ENCODE results near the gene DCUN1D2. TPM values are rescaled to one million over a fixed set of nuclear protein-coding genes. Genes with fewer than 3 reads are reported as not detected.

The DCUN1D2 gene
- total and polyA plus RNA-seq, 5 donors from 2014 or later = 6.8 to 23.0 (median 9.3) TPM

- Histone ChIP-seq H3K9me3 (ENCODE audit: control insufficient read depth in 2 of 2, low read length in 2 of 2) (no peaks in the 10 kb centered on the region), H3K4me3 (ENCODE audit: low read depth, low read length) (no peak overlapping the region), H3K36me3 (ENCODE audit: control insufficient read depth, insufficient read depth, low read length) (no peaks in the 10 kb centered on the region), H3K27ac (ENCODE audit: insufficient read depth, low read length, poor library complexity, severe bottlenecking) (no peak overlapping the region), H3K27me3 (ENCODE audit: control insufficient read depth, insufficient read depth, low read length) (no peaks in the 10 kb centered on the region), H3K4me1 (ENCODE audit: control insufficient read depth, insufficient read depth, low read length, poor library complexity, severe bottlenecking) (no peaks in the 10 kb centered on the region)
- no peaks in the 10 kb centered on the region for H3K4me1 Mint-ChIP-seq
- H3K27ac Mint-ChIP-seq = no peak overlapping the region
- DNase-seq (no peak), ATAC-seq (ENCODE audit: low read depth in 2 of 2) (no peak)
- H3K36me3 Mint-ChIP-seq = no peaks in the 10 kb centered on the region
- H3K9me3 Mint-ChIP-seq = peaks cover 0 to 2% (median 0%) of the 10 kb centered on the region in 7 donors
- H3K4me3 Mint-ChIP-seq = no peak overlapping the region
- peaks cover 6% of the 10 kb centered on the region for H3K27me3 Mint-ChIP-seq
Measured at GRCh38 chr13:113421673-113422270, 68.7 kb downstream of the DCUN1D2 start.

GRCh38 chr13:113420833-113421600 lies 69.5 kb downstream of the DCUN1D2 start:
- Histone ChIP-seq H3K4me3 (ENCODE audit: low read depth, low read length) (no peak overlapping the region), H3K36me3 (ENCODE audit: control insufficient read depth, insufficient read depth, low read length) (no peaks in the 10 kb centered on the region), H3K9me3 (ENCODE audit: control insufficient read depth in 2 of 2, low read length in 2 of 2) (no peaks in the 10 kb centered on the region), H3K4me1 (ENCODE audit: control insufficient read depth, insufficient read depth, low read length, poor library complexity, severe bottlenecking) (no peaks in the 10 kb centered on the region), H3K27me3 (ENCODE audit: control insufficient read depth, insufficient read depth, low read length) (no peaks in the 10 kb centered on the region), H3K27ac (ENCODE audit: insufficient read depth, low read length, poor library complexity, severe bottlenecking) (no peak overlapping the region)
- Mint-ChIP-seq H3K4me3 (no peak overlapping the region), H3K27me3 (peaks cover 9% of the 10 kb centered on the region), H3K4me1 (no peaks in the 10 kb centered on the region), H3K27ac (no peak overlapping the region), H3K36me3 (no peaks in the 10 kb centered on the region), H3K9me3 (peaks cover 0 to 2% (median 0%) of the 10 kb centered on the region in 7 donors)
- ATAC-seq (ENCODE audit: low read depth in 2 of 2) = no peak
- DNase-seq = no peak

- no peaks in the 10 kb centered on the region for H3K4me1 ChIP-seq (ENCODE audit: control insufficient read depth, insufficient read depth, low read length, poor library complexity, severe bottlenecking)
- H3K36me3 Mint-ChIP-seq = no peaks in the 10 kb centered on the region
- H3K27ac Mint-ChIP-seq = no peak overlapping the region
- no peaks in the 10 kb centered on the region for H3K27me3 ChIP-seq (ENCODE audit: control insufficient read depth, insufficient read depth, low read length)
- no peaks in the 10 kb centered on the region for H3K36me3 ChIP-seq (ENCODE audit: control insufficient read depth, insufficient read depth, low read length)
- H3K4me1 Mint-ChIP-seq = no peaks in the 10 kb centered on the region
- DNase-seq = no peak
- H3K4me3 ChIP-seq (ENCODE audit: low read depth, low read length) = no peak overlapping the region
- ATAC-seq (ENCODE audit: low read depth in 2 of 2) = no peak
- no peak overlapping the region for H3K4me3 Mint-ChIP-seq
- H3K27ac ChIP-seq (ENCODE audit: insufficient read depth, low read length, poor library complexity, severe bottlenecking) = no peak overlapping the region
- peaks cover 0 to 2% (median 0%) of the 10 kb centered on the region in 7 donors for H3K9me3 Mint-ChIP-seq
- H3K9me3 ChIP-seq (ENCODE audit: control insufficient read depth in 2 of 2, low read length in 2 of 2) = no peaks in the 10 kb centered on the region
- peaks cover 9% of the 10 kb centered on the region for H3K27me3 Mint-ChIP-seq
Measured at GRCh38 chr13:113420232-113420631, 70.3 kb downstream of the DCUN1D2 start.

GRCh38 chr13:113419531-113420193 lies 70.8 kb downstream of the DCUN1D2 start:
- Mint-ChIP-seq H3K4me1 (no peaks in the 10 kb centered on the region), H3K4me3 (no peak overlapping the region), H3K27me3 (peaks cover 9% of the 10 kb centered on the region), H3K27ac (peak overlapping the region in 1 of 3 donors; percentile 77), H3K9me3 (peaks cover 0 to 2% (median 0%) of the 10 kb centered on the region in 7 donors), H3K36me3 (no peaks in the 10 kb centered on the region)
- no peaks in the 10 kb centered on the region for H3K36me3 ChIP-seq (ENCODE audit: control insufficient read depth, insufficient read depth, low read length)
- H3K9me3 ChIP-seq (ENCODE audit: control insufficient read depth in 2 of 2, low read length in 2 of 2) = no peaks in the 10 kb centered on the region
- no peak overlapping the region for H3K4me3 ChIP-seq (ENCODE audit: low read depth, low read length)
- H3K27ac ChIP-seq (ENCODE audit: insufficient read depth, low read length, poor library complexity, severe bottlenecking) = no peak overlapping the region
- no peaks in the 10 kb centered on the region for H3K27me3 ChIP-seq (ENCODE audit: control insufficient read depth, insufficient read depth, low read length)
- DNase-seq = no peak
- no peak for ATAC-seq (ENCODE audit: low read depth in 2 of 2)
- H3K4me1 ChIP-seq (ENCODE audit: control insufficient read depth, insufficient read depth, low read length, poor library complexity, severe bottlenecking) = no peaks in the 10 kb centered on the region

- no peaks in the 10 kb centered on the region for H3K9me3 ChIP-seq (ENCODE audit: control insufficient read depth in 2 of 2, low read length in 2 of 2)
- no peaks in the 10 kb centered on the region for H3K27me3 ChIP-seq (ENCODE audit: control insufficient read depth, insufficient read depth, low read length)
- no peaks in the 10 kb centered on the region for H3K36me3 ChIP-seq (ENCODE audit: control insufficient read depth, insufficient read depth, low read length)
- no peak overlapping the region for H3K27ac ChIP-seq (ENCODE audit: insufficient read depth, low read length, poor library complexity, severe bottlenecking)
- DNase-seq (no peak), ATAC-seq (ENCODE audit: low read depth in 2 of 2) (no peak)
- Mint-ChIP-seq H3K4me3 (no peak overlapping the region), H3K27me3 (peaks cover 9% of the 10 kb centered on the region), H3K9me3 (peaks cover 0 to 2% (median 0%) of the 10 kb centered on the region in 7 donors), H3K27ac (no peak overlapping the region), H3K4me1 (no peaks in the 10 kb centered on the region), H3K36me3 (no peaks in the 10 kb centered on the region)
- H3K4me3 ChIP-seq (ENCODE audit: low read depth, low read length) = no peak overlapping the region
- H3K4me1 ChIP-seq (ENCODE audit: control insufficient read depth, insufficient read depth, low read length, poor library complexity, severe bottlenecking) = no peaks in the 10 kb centered on the region
Measured at GRCh38 chr13:113418722-113419049, 71.8 kb downstream of the DCUN1D2 start.

GRCh38 chr13:113417836-113418721 lies 72.4 kb downstream of the DCUN1D2 start:
- Mint-ChIP-seq H3K36me3 (no peaks in the 10 kb centered on the region), H3K27me3 (peaks cover 9% of the 10 kb centered on the region), H3K9me3 (peaks cover 0 to 2% (median 0%) of the 10 kb centered on the region in 7 donors), H3K4me1 (no peaks in the 10 kb centered on the region), H3K27ac (no peak overlapping the region), H3K4me3 (no peak overlapping the region)
- Histone ChIP-seq H3K27me3 (ENCODE audit: control insufficient read depth, insufficient read depth, low read length) (no peaks in the 10 kb centered on the region), H3K36me3 (ENCODE audit: control insufficient read depth, insufficient read depth, low read length) (no peaks in the 10 kb centered on the region), H3K4me1 (ENCODE audit: control insufficient read depth, insufficient read depth, low read length, poor library complexity, severe bottlenecking) (no peaks in the 10 kb centered on the region), H3K27ac (ENCODE audit: insufficient read depth, low read length, poor library complexity, severe bottlenecking) (no peak overlapping the region), H3K9me3 (ENCODE audit: control insufficient read depth in 2 of 2, low read length in 2 of 2) (no peaks in the 10 kb centered on the region), H3K4me3 (ENCODE audit: low read depth, low read length) (no peak overlapping the region)
- ATAC-seq (ENCODE audit: low read depth in 2 of 2) (no peak), DNase-seq (no peak)

- Mint-ChIP-seq H3K9me3 (peaks cover 0 to 2% (median 0%) of the 10 kb centered on the region in 7 donors), H3K27ac (no peak overlapping the region), H3K27me3 (peaks cover 9% of the 10 kb centered on the region), H3K36me3 (no peaks in the 10 kb centered on the region), H3K4me1 (no peaks in the 10 kb centered on the region), H3K4me3 (no peak overlapping the region)
- DNase-seq (no peak), ATAC-seq (ENCODE audit: low read depth in 2 of 2) (no peak)
- Histone ChIP-seq H3K27ac (ENCODE audit: insufficient read depth, low read length, poor library complexity, severe bottlenecking) (no peak overlapping the region), H3K36me3 (ENCODE audit: control insufficient read depth, insufficient read depth, low read length) (no peaks in the 10 kb centered on the region), H3K9me3 (ENCODE audit: control insufficient read depth in 2 of 2, low read length in 2 of 2) (no peaks in the 10 kb centered on the region), H3K4me1 (ENCODE audit: control insufficient read depth, insufficient read depth, low read length, poor library complexity, severe bottlenecking) (no peaks in the 10 kb centered on the region), H3K27me3 (ENCODE audit: control insufficient read depth, insufficient read depth, low read length) (no peaks in the 10 kb centered on the region), H3K4me3 (ENCODE audit: low read depth, low read length) (no peak overlapping the region)
Measured at GRCh38 chr13:113417008-113417751, 73.3 kb downstream of the DCUN1D2 start.

Data from CD4-positive, CD25-positive, alpha-beta regulatory T cell (primary cell).